ENCODE results near the gene ARID5B. TPM values are rescaled to one million over a fixed set of nuclear protein-coding genes. Genes with fewer than 3 reads are reported as not detected.
A peak's percentile ranks its signal among the peaks of the same experiment; 100 is the strongest.

ARID5B gene
- total RNA-seq, 1 donor: 94.1 TPM

DNA sequence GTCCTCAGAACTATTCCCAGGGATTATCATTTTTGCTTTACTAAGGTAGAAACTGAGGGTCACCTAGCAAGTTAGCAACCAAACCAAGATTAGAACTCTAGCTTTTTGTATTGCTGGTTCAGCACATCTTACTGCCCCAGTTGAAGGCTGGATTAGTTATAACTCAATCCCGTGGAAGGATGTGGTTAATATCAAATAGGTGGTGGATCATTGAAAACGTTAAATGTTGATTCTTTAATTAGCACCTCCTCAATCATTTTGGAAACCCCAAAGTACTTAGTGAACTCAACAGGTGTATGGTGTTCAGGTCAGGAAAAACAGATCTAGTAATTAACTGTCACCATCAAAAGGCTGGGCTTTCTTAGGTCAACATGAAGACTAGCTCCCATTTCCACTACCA, 152.4 kb downstream of the ARID5B start:
- H4K20me1 ChIP-seq (ENCODE audit: insufficient read depth, low read length): peaks cover 71% of the 10 kb centered on the region
- H2AFZ ChIP-seq (ENCODE audit: low read length): no peak overlapping the region
- no peaks in the 10 kb centered on the region for H3K9me3 ChIP-seq (ENCODE audit: low read depth, low read length)
- no peaks in the 10 kb centered on the region for H3K27me3 ChIP-seq (ENCODE audit: insufficient read depth, low read length)
- H3K4me1 ChIP-seq (ENCODE audit: insufficient read depth, low read length): peaks cover 64% of the 10 kb centered on the region
- peaks cover 74% of the 10 kb centered on the region for H3K36me3 ChIP-seq (ENCODE audit: insufficient read depth, low read length)
- peak overlapping the region; percentile 88 for H3K4me2 ChIP-seq (ENCODE audit: insufficient read depth, low read length)
- no peak for TF ChIP-seq CTCF (IDR thresholded peaks at IDR 0.05; ENCODE audit: extremely low read depth, low read depth, low read length)
- peak overlapping the region; percentile 77 for H3K4me3 ChIP-seq (ENCODE audit: insufficient read depth, low read length)
- no peak overlapping the region for H3K27ac ChIP-seq (ENCODE audit: low read depth, low read length)
- no peak for DNase-seq (ENCODE audit: insufficient read length, low spot score, missing footprints)
- H3K79me2 ChIP-seq (ENCODE audit: insufficient read depth, low read length): peaks cover 96% of the 10 kb centered on the region

DNA sequence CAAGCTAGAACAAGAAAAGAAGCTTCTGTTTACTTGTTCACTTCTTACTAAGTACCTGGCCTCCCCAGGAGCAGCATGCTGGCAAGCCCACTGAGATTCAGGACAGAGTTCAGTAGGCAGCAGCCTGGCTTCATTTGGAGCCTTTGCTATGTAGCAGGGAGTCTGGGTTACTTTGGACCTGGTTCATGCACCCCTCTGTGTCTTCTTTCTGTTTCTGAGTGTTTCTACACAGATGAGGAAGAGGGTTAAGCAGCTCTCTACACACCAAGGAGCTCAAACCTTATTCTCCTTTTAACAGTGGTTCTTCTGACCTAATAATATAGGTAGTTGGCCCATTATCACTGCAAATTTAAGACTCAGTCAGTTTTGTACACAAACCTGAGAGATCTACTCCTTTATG, 152.9 kb downstream of the ARID5B start:
- H3K4me2 ChIP-seq (ENCODE audit: insufficient read depth, low read length): peak overlapping the region; percentile 88
- peak overlapping the region; percentile 24 for H3K4me3 ChIP-seq (ENCODE audit: insufficient read depth, low read length)

DNA sequence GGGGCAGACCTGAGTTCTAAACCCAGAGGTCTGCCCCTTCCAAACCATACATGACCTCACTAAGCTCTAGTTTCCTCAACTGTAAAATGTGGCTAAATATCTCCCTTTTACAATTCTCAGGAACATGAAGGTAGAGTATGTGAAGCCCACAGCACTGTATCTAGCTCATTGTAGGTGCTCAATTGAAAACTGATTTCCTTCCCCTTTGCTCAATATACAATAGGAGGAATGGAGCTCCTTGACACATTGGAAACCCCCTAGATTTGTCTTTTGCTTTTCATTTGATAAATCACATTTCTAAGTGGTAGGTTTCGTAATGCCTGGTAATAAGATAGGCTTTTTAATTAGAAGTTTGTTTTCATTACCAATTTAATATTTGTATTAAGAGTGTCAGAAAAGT, 153.3 kb downstream of the ARID5B start:
- Histone ChIP-seq H4K20me1 (ENCODE audit: insufficient read depth, low read length) (peaks cover 71% of the 10 kb centered on the region), H3K27ac (ENCODE audit: low read depth, low read length) (peak overlapping the region; percentile 12), H3K27me3 (ENCODE audit: insufficient read depth, low read length) (no peaks in the 10 kb centered on the region), H3K9me3 (ENCODE audit: low read depth, low read length) (no peaks in the 10 kb centered on the region), H3K79me2 (ENCODE audit: insufficient read depth, low read length) (peaks cover 96% of the 10 kb centered on the region), H2AFZ (ENCODE audit: low read length) (no peak overlapping the region), H3K36me3 (ENCODE audit: insufficient read depth, low read length) (peaks cover 84% of the 10 kb centered on the region), H3K4me3 (ENCODE audit: insufficient read depth, low read length) (peak overlapping the region; percentile 24), H3K4me2 (ENCODE audit: insufficient read depth, low read length) (peak overlapping the region; percentile 88), H3K4me1 (ENCODE audit: insufficient read depth, low read length) (peaks cover 68% of the 10 kb centered on the region)
- no peak for TF ChIP-seq CTCF (IDR thresholded peaks at IDR 0.05; ENCODE audit: extremely low read depth, low read depth, low read length)
- DNase-seq (ENCODE audit: insufficient read length, low spot score, missing footprints): no peak

More for the DNA sequence above, 152.9 kb downstream of the ARID5B start:
- Histone ChIP-seq H3K79me2 (ENCODE audit: insufficient read depth, low read length) (peaks cover 98% of the 10 kb centered on the region), H4K20me1 (ENCODE audit: insufficient read depth, low read length) (peaks cover 71% of the 10 kb centered on the region), H3K36me3 (ENCODE audit: insufficient read depth, low read length) (peaks cover 80% of the 10 kb centered on the region), H3K4me1 (ENCODE audit: insufficient read depth, low read length) (peaks cover 68% of the 10 kb centered on the region), H3K9me3 (ENCODE audit: low read depth, low read length) (no peaks in the 10 kb centered on the region), H3K27ac (ENCODE audit: low read depth, low read length) (peak overlapping the region; percentile 12), H2AFZ (ENCODE audit: low read length) (no peak overlapping the region), H3K27me3 (ENCODE audit: insufficient read depth, low read length) (no peaks in the 10 kb centered on the region)
- no peak for TF ChIP-seq CTCF (IDR thresholded peaks at IDR 0.05; ENCODE audit: extremely low read depth, low read depth, low read length)
- DNase-seq (ENCODE audit: insufficient read length, low spot score, missing footprints): no peak

DNA sequence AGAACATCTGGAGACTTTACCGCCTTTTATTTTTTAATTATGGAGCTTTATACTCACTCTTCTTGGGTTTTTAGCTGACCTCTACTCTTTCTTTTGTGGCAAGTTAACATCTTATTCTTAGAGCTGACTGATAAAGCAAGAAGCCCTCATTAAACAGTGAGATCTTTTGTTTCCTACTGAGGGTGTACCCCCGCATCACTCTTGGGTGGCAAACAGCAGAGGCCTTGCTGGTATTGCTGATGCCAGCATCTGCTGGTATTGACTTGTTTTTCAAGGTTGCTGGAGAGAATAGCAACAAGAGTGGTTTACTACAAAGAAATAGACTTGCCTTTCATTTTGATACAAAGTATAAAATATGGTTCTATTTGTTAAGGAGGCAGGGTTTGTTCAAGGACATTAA, 154.7 kb downstream of the ARID5B start:
- DNase-seq (ENCODE audit: insufficient read length, low spot score, missing footprints): no peak
- Histone ChIP-seq H3K27me3 (ENCODE audit: insufficient read depth, low read length) (no peaks in the 10 kb centered on the region), H2AFZ (ENCODE audit: low read length) (no peak overlapping the region), H4K20me1 (ENCODE audit: insufficient read depth, low read length) (peaks cover 70% of the 10 kb centered on the region), H3K4me2 (ENCODE audit: insufficient read depth, low read length) (peak overlapping the region; percentile 88), H3K9me3 (ENCODE audit: low read depth, low read length) (no peaks in the 10 kb centered on the region), H3K4me1 (ENCODE audit: insufficient read depth, low read length) (peaks cover 75% of the 10 kb centered on the region), H3K4me3 (ENCODE audit: insufficient read depth, low read length) (no peak overlapping the region), H3K79me2 (ENCODE audit: insufficient read depth, low read length) (peaks cover 92% of the 10 kb centered on the region), H3K36me3 (ENCODE audit: insufficient read depth, low read length) (peaks cover 98% of the 10 kb centered on the region), H3K27ac (ENCODE audit: low read depth, low read length) (peak overlapping the region; percentile 14)
- TF ChIP-seq CTCF (IDR thresholded peaks at IDR 0.05; ENCODE audit: extremely low read depth, low read depth, low read length): no peak
